Fibroblast of lung (primary cell): ENCODE results near the gene LCN6. TPM values are rescaled to one million over a fixed set of nuclear protein-coding genes. Genes with fewer than 3 reads are reported as not detected.

Experiments used
- DNase-seq, 2 donors: peaks; one replicate each; pipeline versions ENCODE4 v3.0.0 to v3.0.0-alpha.2; 2010; ENCODE audit warnings: low read depth in 2 of 2
- H2AFZ ChIP-seq: 2 replicates; pipeline ENCODE4 v1.5.1; 2012; ENCODE audit warnings: low read length, control low read depth, inconsistent platforms
- H3K27ac ChIP-seq: 2 replicates; pipeline ENCODE4 v1.5.1; 2011; ENCODE audit warnings: low read length, control low read depth; ENCODE audit not compliant: insufficient read depth
- H3K27me3 ChIP-seq: 2 replicates; pipeline ENCODE4 v1.5.1; 2011; ENCODE audit warnings: mild to moderate bottlenecking, low read length; ENCODE audit not compliant: control insufficient read depth, insufficient read depth
- H3K36me3 ChIP-seq: 2 replicates; pipeline ENCODE4 v1.5.1; 2011; ENCODE audit warnings: low read length; ENCODE audit not compliant: control insufficient read depth, insufficient read depth
- H3K4me1 ChIP-seq: 2 replicates; pipeline ENCODE4 v1.5.1; 2011; ENCODE audit warnings: low read length; ENCODE audit not compliant: control insufficient read depth, insufficient read depth; ENCODE audit errors: extremely low read depth
- H3K4me2 ChIP-seq: 2 replicates; pipeline ENCODE4 v1.5.1; 2011; ENCODE audit warnings: low read length, control low read depth; ENCODE audit not compliant: insufficient read depth; ENCODE audit errors: extremely low read depth
- H3K4me3 ChIP-seq, 4 experiments: fragments of 200-600 bp in 1 of 4; sonication (generic) in 1 of 4; replicated peaks in 1 of 4; 2 replicates each; pipeline ENCODE4 v1.5.1; 2011 to 2016; ENCODE audit warnings: low read length in 4 of 4, low read depth in 3 of 4, mild to moderate bottlenecking in 3 of 4, control low read depth in 2 of 4, inconsistent platforms in 1 of 4, mixed read lengths in 1 of 4; ENCODE audit not compliant: insufficient read depth in 1 of 4; ENCODE audit errors: control extremely low read depth in 1 of 4
- H3K79me2 ChIP-seq: 2 replicates; pipeline ENCODE4 v1.5.1; 2012; ENCODE audit warnings: mild to moderate bottlenecking, low read length, inconsistent platforms; ENCODE audit not compliant: control insufficient read depth, insufficient read depth
- H3K9ac ChIP-seq: 2 replicates; pipeline ENCODE4 v1.5.1; 2011; ENCODE audit warnings: mild to moderate bottlenecking, low read length, control low read depth; ENCODE audit not compliant: insufficient read depth
- H3K9me3 ChIP-seq: 2 replicates; pipeline ENCODE4 v1.5.1; 2012; ENCODE audit warnings: low read depth, low read length; ENCODE audit not compliant: control insufficient read depth, insufficient read depth
- H4K20me1 ChIP-seq: 2 replicates; pipeline ENCODE4 v1.5.1; 2011; ENCODE audit warnings: low read length; ENCODE audit not compliant: control insufficient read depth, insufficient read depth; ENCODE audit errors: extremely low read depth
- EZH2 ChIP-seq: IDR thresholded peaks from 2 replicates; pipeline ENCODE4 v1.5.1; 2012; ENCODE audit warnings: low read length, control low read depth, mild to moderate bottlenecking; ENCODE audit errors: missing control alignments
- polyA plus RNA-seq, 2 donors: library from polyadenylated mRNA; depleted of rRNA in 1 of 2; stranded (reverse) in 1 of 2; unstranded in 1 of 2; fragments of >200 nt; gene quantifications; 2 replicates each; pipeline ENCODE4 v1.2.1, GENCODE V29; 2011 to 2012; ENCODE audit warnings: missing spikeins in 1 of 2
- total RNA-seq: library from RNA; depleted of rRNA; stranded (reverse); fragments of >200 nt; gene quantifications from 2 replicates; pipeline ENCODE4 v1.2.1, GENCODE V29; 2014
- TF ChIP-seq, protein P1 (sequence below), 2 donors: IDR thresholded peaks in 1 of 2; conservative IDR thresholded peaks in 1 of 2; 1 replicate in 1 of 2; 2 replicates in 1 of 2; pipeline ENCODE4 v1.5.1; 2011 to 2012; ENCODE audit warnings: low read length in 2 of 2, control low read depth in 1 of 2, inconsistent platforms in 1 of 2, low read depth in 1 of 2, mild to moderate bottlenecking in 1 of 2

LCN6 gene
- total and polyA plus RNA-seq, 2 donors (not counting 1 experiment from before 2014, with no cell fraction given): not detected

- H3K9me3 ChIP-seq: no peaks in the 10 kb centered on the region
- no peak for DNase-seq
These were observed 26.9 kb upstream of the LCN6 start for GRCh38 chr9:136775191-136775590.

GRCh38 chr9:136774416-136775045 lies 26.2 kb upstream of the LCN6 start:
- Histone ChIP-seq H3K4me2 (no peak overlapping the region), H3K9ac (no peak overlapping the region), H3K36me3 (no peaks in the 10 kb centered on the region), H2AFZ (no peak overlapping the region), H3K79me2 (no peaks in the 10 kb centered on the region), H3K4me1 (no peaks in the 10 kb centered on the region), H3K27ac (no peak overlapping the region), H3K9me3 (no peaks in the 10 kb centered on the region), H3K4me3 (no peak overlapping the region), H3K27me3 (peaks cover 16% of the 10 kb centered on the region), H4K20me1 (no peaks in the 10 kb centered on the region)
- TF ChIP-seq, protein P1, sequence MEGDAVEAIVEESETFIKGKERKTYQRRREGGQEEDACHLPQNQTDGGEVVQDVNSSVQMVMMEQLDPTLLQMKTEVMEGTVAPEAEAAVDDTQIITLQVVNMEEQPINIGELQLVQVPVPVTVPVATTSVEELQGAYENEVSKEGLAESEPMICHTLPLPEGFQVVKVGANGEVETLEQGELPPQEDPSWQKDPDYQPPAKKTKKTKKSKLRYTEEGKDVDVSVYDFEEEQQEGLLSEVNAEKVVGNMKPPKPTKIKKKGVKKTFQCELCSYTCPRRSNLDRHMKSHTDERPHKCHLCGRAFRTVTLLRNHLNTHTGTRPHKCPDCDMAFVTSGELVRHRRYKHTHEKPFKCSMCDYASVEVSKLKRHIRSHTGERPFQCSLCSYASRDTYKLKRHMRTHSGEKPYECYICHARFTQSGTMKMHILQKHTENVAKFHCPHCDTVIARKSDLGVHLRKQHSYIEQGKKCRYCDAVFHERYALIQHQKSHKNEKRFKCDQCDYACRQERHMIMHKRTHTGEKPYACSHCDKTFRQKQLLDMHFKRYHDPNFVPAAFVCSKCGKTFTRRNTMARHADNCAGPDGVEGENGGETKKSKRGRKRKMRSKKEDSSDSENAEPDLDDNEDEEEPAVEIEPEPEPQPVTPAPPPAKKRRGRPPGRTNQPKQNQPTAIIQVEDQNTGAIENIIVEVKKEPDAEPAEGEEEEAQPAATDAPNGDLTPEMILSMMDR (conservative IDR thresholded peaks at IDR 0.05 in 1 of 2, IDR thresholded peaks at IDR 0.05 in 1 of 2; ENCODE audit: low read depth in 1 of 2, low read length in 2 of 2): no peak
- no peak for TF ChIP-seq EZH2
- DNase-seq: no peak

More at GRCh38 chr9:136775191-136775590, 26.9 kb upstream of the LCN6 start:
- Histone ChIP-seq H3K79me2 (no peaks in the 10 kb centered on the region), H3K36me3 (no peaks in the 10 kb centered on the region), H3K4me1 (no peaks in the 10 kb centered on the region), H3K27ac (no peak overlapping the region), H3K4me3 (no peak overlapping the region), H4K20me1 (no peaks in the 10 kb centered on the region), H3K27me3 (peaks cover 21% of the 10 kb centered on the region), H2AFZ (no peak overlapping the region), H3K4me2 (no peak overlapping the region), H3K9ac (no peak overlapping the region)
- no peak for TF ChIP-seq EZH2
- TF ChIP-seq, protein P1 (conservative IDR thresholded peaks at IDR 0.05 in 1 of 2, IDR thresholded peaks at IDR 0.05 in 1 of 2; ENCODE audit: low read depth in 1 of 2, low read length in 2 of 2): no peak

DNA sequence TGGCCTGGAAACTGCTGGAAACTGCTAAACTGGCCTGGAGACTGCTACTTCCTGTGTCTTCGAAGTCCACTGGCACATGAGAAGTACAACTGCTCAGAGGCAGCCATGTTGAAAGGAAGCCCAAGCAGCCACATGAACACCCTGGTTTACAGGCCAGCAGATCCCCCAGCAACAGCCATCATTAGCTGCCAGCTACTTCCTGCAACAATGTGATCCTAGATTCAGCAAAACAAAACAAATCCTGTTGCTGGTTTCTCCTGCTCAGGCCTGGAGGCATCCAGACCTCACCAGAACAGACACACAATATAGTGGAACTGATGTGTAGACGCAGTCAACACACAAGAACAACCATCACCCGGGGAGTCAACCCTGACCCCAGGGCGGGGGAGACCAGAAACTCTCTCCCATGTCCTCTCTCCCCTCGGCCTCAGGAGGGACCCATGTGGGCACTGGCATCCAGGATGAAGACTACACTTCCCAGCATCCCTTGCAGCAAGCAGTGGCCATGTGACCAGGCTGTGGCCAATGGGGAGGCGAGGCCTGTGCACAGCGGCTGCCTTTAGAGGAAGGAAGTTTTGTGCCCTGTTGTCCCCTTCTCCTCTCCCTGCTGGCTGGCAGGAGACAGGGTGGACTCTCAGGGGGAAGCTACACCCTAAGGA lies 25.2 kb upstream of the LCN6 start:
- Histone ChIP-seq H3K27me3 (peaks cover 11% of the 10 kb centered on the region), H3K4me3 (no peak overlapping the region), H3K9me3 (no peaks in the 10 kb centered on the region), H3K9ac (no peak overlapping the region), H3K4me2 (no peak overlapping the region), H2AFZ (no peak overlapping the region), H4K20me1 (no peaks in the 10 kb centered on the region), H3K4me1 (no peaks in the 10 kb centered on the region), H3K36me3 (no peaks in the 10 kb centered on the region), H3K27ac (no peak overlapping the region), H3K79me2 (no peaks in the 10 kb centered on the region)
- TF ChIP-seq, protein P1 (conservative IDR thresholded peaks at IDR 0.05 in 1 of 2, IDR thresholded peaks at IDR 0.05 in 1 of 2; ENCODE audit: low read depth in 1 of 2, low read length in 2 of 2): no peak
- no peak for TF ChIP-seq EZH2
- no peak for DNase-seq
